Effector memory CD8-positive, alpha-beta T cell (primary cell): ENCODE results near the gene GZMA.
A peak's percentile ranks its signal among the peaks of the same experiment; 100 is the strongest.
"Not testable (repeated sequence)": the region's sequence is repeated elsewhere in the genome, so short reads cannot be mapped to it uniquely, and the experiment has no call there.

Experiments
- ATAC-seq: fragments of 150-1000 bp; cut with Tn5 transposase; replicated peaks from 2 replicates; pipeline ENCODE4 v1.10.0; 2021; ENCODE audit warnings: mild to moderate bottlenecking, moderate library complexity
- DNase-seq, 3 experiments: peaks; one replicate each; pipeline ENCODE4 v3.0.0; 2021
- H3K27ac Mint-ChIP-seq, 2 donors: one replicate each; pipeline ENCODE4 v1.8.0; 2022; ENCODE audit warnings: mild to moderate bottlenecking in 2 of 2, mixed read lengths in 2 of 2, moderate library complexity in 2 of 2
- H3K27me3 Mint-ChIP-seq, 2 donors: one replicate each; pipeline ENCODE4 v1.8.0; 2022; ENCODE audit warnings: mixed read lengths in 2 of 2
- H3K36me3 Mint-ChIP-seq: one replicate; pipeline ENCODE4 v1.8.0; 2022; ENCODE audit warnings: mild to moderate bottlenecking, moderate library complexity, mixed read lengths; ENCODE audit not compliant: insufficient read depth
- H3K4me1 Mint-ChIP-seq, 2 donors: one replicate each; pipeline ENCODE4 v1.8.0; 2022; ENCODE audit warnings: low read depth in 2 of 2, mixed read lengths in 2 of 2
- H3K4me3 Mint-ChIP-seq, 2 donors: one replicate each; pipeline ENCODE4 v1.8.0; 2022; ENCODE audit warnings: mild to moderate bottlenecking in 2 of 2, mixed read lengths in 2 of 2, moderate library complexity in 2 of 2
- H3K9me3 Mint-ChIP-seq, 2 donors: one replicate each; pipeline ENCODE4 v1.8.0; 2022; ENCODE audit warnings: mixed read lengths in 2 of 2

Gene GZMA

GRCh38 chr5:55096182-55096581, 6.3 kb upstream of the GZMA start:
- Mint-ChIP-seq H3K4me1 (peaks cover 72 to 74% of the 10 kb centered on the region in 2 donors), H3K27ac (peak overlapping the region; percentile 93 to 94), H3K27me3 (no peaks in the 10 kb centered on the region), H3K36me3 (peaks cover 15% of the 10 kb centered on the region), H3K9me3 (peaks cover 7 to 36% of the 10 kb centered on the region in 2 donors), H3K4me3 (peak overlapping the region; percentile 76 to 77)
- peak in 1 of 3 experiments; percentile 33 for DNase-seq
- peak; percentile 75 for ATAC-seq

GRCh38 chr5:55096861-55097260, 5.6 kb upstream of the GZMA start:
- Mint-ChIP-seq H3K4me1 (peaks cover 71 to 81% of the 10 kb centered on the region in 2 donors), H3K4me3 (peak overlapping the region; percentile 76 to 77), H3K27me3 (no peaks in the 10 kb centered on the region), H3K36me3 (peaks cover 15% of the 10 kb centered on the region), H3K27ac (peak overlapping the region; percentile 93 to 94), H3K9me3 (peaks cover 7 to 36% of the 10 kb centered on the region in 2 donors)
- ATAC-seq, result peak; percentile 66
- peak; percentile 38 to 47 (median 43) for DNase-seq

- peaks cover 20% of the 10 kb centered on the region for H3K36me3 Mint-ChIP-seq
- peak overlapping the region; percentile 95 to 99 for H3K4me3 Mint-ChIP-seq
- not testable (repeated sequence) for DNase-seq, H3K27me3 Mint-ChIP-seq, ATAC-seq
- peaks cover 64 to 77% of the 10 kb centered on the region in 2 donors for H3K4me1 Mint-ChIP-seq
- peak overlapping the region; percentile 81 to 97 for H3K27ac Mint-ChIP-seq
- peaks cover 3 to 34% of the 10 kb centered on the region in 2 donors for H3K9me3 Mint-ChIP-seq
These were observed 1.3 kb upstream of the GZMA start for GRCh38 chr5:55101148-55101547.

- peak; percentile 69 for ATAC-seq
- H3K9me3 Mint-ChIP-seq, result peaks cover 0 to 28% of the 10 kb centered on the region in 2 donors
- no peaks in the 10 kb centered on the region for H3K27me3 Mint-ChIP-seq
- peak overlapping the region; percentile 81 to 97 for H3K27ac Mint-ChIP-seq
- H3K36me3 Mint-ChIP-seq, result peaks cover 21% of the 10 kb centered on the region
- DNase-seq, result peak; percentile 13 to 31 (median 20)
- H3K4me3 Mint-ChIP-seq, result peak overlapping the region; percentile 95 to 99
- H3K4me1 Mint-ChIP-seq, result peaks cover 64 to 76% of the 10 kb centered on the region in 2 donors
These were observed 730 bp upstream of the GZMA start for GRCh38 chr5:55101556-55102276.

GRCh38 chr5:55104036-55104772, 1.8 kb downstream of the GZMA start:
- no peaks in the 10 kb centered on the region for H3K27me3 Mint-ChIP-seq
- H3K4me1 Mint-ChIP-seq, result peaks cover 51 to 75% of the 10 kb centered on the region in 2 donors
- DNase-seq, result no peak
- peak; percentile 26 for ATAC-seq
- peak overlapping the region; percentile 90 to 92 for H3K27ac Mint-ChIP-seq
- peak overlapping the region; percentile 95 to 99 for H3K4me3 Mint-ChIP-seq
- H3K36me3 Mint-ChIP-seq, result peaks cover 39% of the 10 kb centered on the region
- H3K9me3 Mint-ChIP-seq, result peaks cover 0 to 6% of the 10 kb centered on the region in 2 donors

- Mint-ChIP-seq H3K9me3 (no peaks in the 10 kb centered on the region), H3K4me1 (peaks cover 48 to 72% of the 10 kb centered on the region in 2 donors), H3K27ac (peak overlapping the region; percentile 90 to 92), H3K27me3 (no peaks in the 10 kb centered on the region), H3K4me3 (peak overlapping the region; percentile 95 to 99), H3K36me3 (peaks cover 47% of the 10 kb centered on the region)
- no peak for DNase-seq
- no peak for ATAC-seq
These were observed 2.7 kb downstream of the GZMA start for GRCh38 chr5:55104946-55105701.

- peaks cover 40 to 64% of the 10 kb centered on the region in 2 donors for H3K4me1 Mint-ChIP-seq
- not testable (repeated sequence) for ATAC-seq, H3K9me3 Mint-ChIP-seq, DNase-seq, H3K27me3 Mint-ChIP-seq
- peak overlapping the region; percentile 66 to 99 for H3K4me3 Mint-ChIP-seq
- H3K27ac Mint-ChIP-seq, result peak overlapping the region in 1 of 2 donors; percentile 66
- peaks cover 52% of the 10 kb centered on the region for H3K36me3 Mint-ChIP-seq
These were observed 3.5 kb downstream of the GZMA start for GRCh38 chr5:55105976-55106375.

GRCh38 chr5:55108661-55109060, 6.2 kb downstream of the GZMA start:
- Mint-ChIP-seq H3K4me1 (peaks cover 40 to 59% of the 10 kb centered on the region in 2 donors), H3K36me3 (peaks cover 52% of the 10 kb centered on the region), H3K27ac (peak overlapping the region; percentile 45 to 91)

GRCh38 chr5:55110217-55110616, 7.8 kb downstream of the GZMA start:
- Mint-ChIP-seq H3K4me1 (peaks cover 32 to 47% of the 10 kb centered on the region in 2 donors), H3K9me3 (no peaks in the 10 kb centered on the region), H3K27ac (no peak overlapping the region), H3K36me3 (peaks cover 49% of the 10 kb centered on the region), H3K4me3 (no peak overlapping the region), H3K27me3 (no peaks in the 10 kb centered on the region)
- ATAC-seq, result no peak
- no peak for DNase-seq

More at GRCh38 chr5:55108661-55109060, 6.2 kb downstream of the GZMA start:
- H3K9me3 Mint-ChIP-seq, result no peaks in the 10 kb centered on the region
- DNase-seq (no peak), ATAC-seq (no peak)
- peak overlapping the region in 1 of 2 donors; percentile 83 for H3K4me3 Mint-ChIP-seq
- H3K27me3 Mint-ChIP-seq, result no peaks in the 10 kb centered on the region

GRCh38 chr5:55113327-55113726, 10.9 kb downstream of the GZMA start:
- Mint-ChIP-seq H3K27ac (peak overlapping the region; percentile 2 to 47), H3K36me3 (peaks cover 22% of the 10 kb centered on the region), H3K4me3 (peak overlapping the region in 1 of 2 donors; percentile 0), H3K4me1 (peaks cover 16 to 24% of the 10 kb centered on the region in 2 donors), H3K27me3 (no peaks in the 10 kb centered on the region), H3K9me3 (no peaks in the 10 kb centered on the region)
- DNase-seq (no peak), ATAC-seq (no peak)

GRCh38 chr5:55114061-55114460, 11.6 kb downstream of the GZMA start:
- Mint-ChIP-seq H3K36me3 (peaks cover 15% of the 10 kb centered on the region), H3K4me3 (no peak overlapping the region), H3K4me1 (peaks cover 11 to 17% of the 10 kb centered on the region in 2 donors), H3K9me3 (no peaks in the 10 kb centered on the region), H3K27me3 (no peaks in the 10 kb centered on the region), H3K27ac (peak overlapping the region; percentile 47 to 59)
- no peak for DNase-seq
- no peak for ATAC-seq

- Mint-ChIP-seq H3K4me3 (no peak overlapping the region), H3K27ac (no peak overlapping the region), H3K4me1 (no peaks in the 10 kb centered on the region), H3K9me3 (no peaks in the 10 kb centered on the region), H3K36me3 (no peaks in the 10 kb centered on the region), H3K27me3 (no peaks in the 10 kb centered on the region)
- DNase-seq, result no peak
- no peak for ATAC-seq
These were observed 20.9 kb downstream of the GZMA start for GRCh38 chr5:55123365-55123764.
